ENCODE data around the gene C13orf46. TPM values are rescaled to one million over a fixed set of nuclear protein-coding genes. Genes with fewer than 3 reads are reported as not detected.

C13orf46 gene
- total and polyA plus RNA-seq, 4 donors, result 0.10 to 0.17 TPM; not detected in 2

GRCh38 chr13:113969973-113970611 is 3.8 kb downstream of the C13orf46 start:
- Histone ChIP-seq H3K27ac (ENCODE audit: low read depth in 1 of 2, low read length in 2 of 2) (peak overlapping the region in 1 of 2 donors; percentile 13), H3K9me3 (ENCODE audit: control insufficient read depth in 4 of 4, low read length in 3 of 4) (no peaks in the 10 kb centered on the region), H3K9ac (ENCODE audit: low read depth in 1 of 2, low read length in 2 of 2) (no peak overlapping the region), H3K4me3 (ENCODE audit: low read depth in 1 of 3, low read length in 3 of 3) (no peak overlapping the region), H3K4me1 (ENCODE audit: control insufficient read depth in 4 of 4, insufficient read depth in 4 of 4, low read length in 3 of 4) (peaks cover 12 to 20% (median 16%) of the 10 kb centered on the region in 4 donors), H3K36me3 (ENCODE audit: control insufficient read depth in 4 of 4, insufficient read depth in 3 of 4, low read depth in 1 of 4, low read length in 3 of 4) (no peaks in the 10 kb centered on the region), H3K27me3 (ENCODE audit: control insufficient read depth in 4 of 4, insufficient read depth in 4 of 4, low read length in 3 of 4) (no peaks in the 10 kb centered on the region)
- no peak for DNase-seq (ENCODE audit: low spot score)
- peak in 1 of 2 donors; percentile 33 for TF ChIP-seq HNF4A (conservative IDR thresholded peaks at IDR 0.05)
- TF ChIP-seq NR2F2 (IDR thresholded peaks at IDR 0.05), result no peak
- 54% methylated on average over 20 of the region's 20 CpGs for WGBS

GRCh38 chr13:113969311-113969972 is 4.4 kb downstream of the C13orf46 start:
- no peak overlapping the region for H3K4me3 ChIP-seq (ENCODE audit: low read depth in 1 of 3, low read length in 3 of 3)
- peaks cover 12 to 20% (median 16%) of the 10 kb centered on the region in 4 donors for H3K4me1 ChIP-seq (ENCODE audit: control insufficient read depth in 4 of 4, insufficient read depth in 4 of 4, low read length in 3 of 4)
- H3K36me3 ChIP-seq (ENCODE audit: control insufficient read depth in 4 of 4, insufficient read depth in 3 of 4, low read depth in 1 of 4, low read length in 3 of 4), result no peaks in the 10 kb centered on the region
- H3K27ac ChIP-seq (ENCODE audit: low read depth in 1 of 2, low read length in 2 of 2), result no peak overlapping the region
- H3K9me3 ChIP-seq (ENCODE audit: control insufficient read depth in 4 of 4, low read length in 3 of 4), result no peaks in the 10 kb centered on the region
- no peak overlapping the region for H3K9ac ChIP-seq (ENCODE audit: low read depth in 1 of 2, low read length in 2 of 2)
- DNase-seq (ENCODE audit: low spot score), result no peak
- no peaks in the 10 kb centered on the region for H3K27me3 ChIP-seq (ENCODE audit: control insufficient read depth in 4 of 4, insufficient read depth in 4 of 4, low read length in 3 of 4)
- 94% methylated on average over 25 of the region's 25 CpGs for WGBS
- no peak for TF ChIP-seq ATF3 (IDR thresholded peaks at IDR 0.05)
- no peak for TF ChIP-seq FOXA2 (IDR thresholded peaks at IDR 0.05)
- TF ChIP-seq JUND (IDR thresholded peaks at IDR 0.05), result no peak
- no peak for TF ChIP-seq HNF4A (conservative IDR thresholded peaks at IDR 0.05)
- no peak for TF ChIP-seq ZBTB33 (IDR thresholded peaks at IDR 0.05)
- no peak for TF ChIP-seq CTCF (IDR thresholded peaks at IDR 0.05; ENCODE audit: low read depth, low read length, missing input control)
- no peak for TF ChIP-seq SP1 (IDR thresholded peaks at IDR 0.05)
- TF ChIP-seq GABPA (IDR thresholded peaks at IDR 0.05 in 1 of 2, conservative IDR thresholded peaks at IDR 0.05 in 1 of 2), result no peak
- TF ChIP-seq HNF4G (IDR thresholded peaks at IDR 0.05), result no peak
- no peak for TF ChIP-seq NR2F2 (IDR thresholded peaks at IDR 0.05)
- TF ChIP-seq MAX (IDR thresholded peaks at IDR 0.05), result no peak
- no peak for TF ChIP-seq EGR1 (IDR thresholded peaks at IDR 0.05; ENCODE audit: low read depth in 2 of 2)
- TF ChIP-seq YY1 (IDR thresholded peaks at IDR 0.05), result no peak
- TF ChIP-seq TAF1 (conservative IDR thresholded peaks at IDR 0.05), result no peak
- no peak for TF ChIP-seq REST (IDR thresholded peaks at IDR 0.05)
- TF ChIP-seq RAD21 (IDR thresholded peaks at IDR 0.05), result no peak
